Daoy (cell line): Measurements from ENCODE around the gene CADM1. TPM values are rescaled to one million over a fixed set of nuclear protein-coding genes. Genes with fewer than 3 reads are reported as not detected.
"Not testable (repeated sequence)": the region's sequence is repeated elsewhere in the genome, so short reads cannot be mapped to it uniquely, and the experiment has no call there.

Experiments used
- DNase-seq: peaks from one replicate; pipeline ENCODE4 v3.0.0-alpha.2; 2015; ENCODE audit warnings: low read depth
- total RNA-seq: library from RNA; depleted of rRNA; stranded (reverse); fragments of >200 nt; shearing (Covaris generic); gene quantifications from 2 replicates; pipeline ENCODE4 v1.2.3, GENCODE V29; 2014

CADM1 gene
- total RNA-seq, 1 experiment from 2014 or later, result 91.4 TPM

- no peak for DNase-seq
Measured at GRCh38 chr11:115477410-115477809, 26.8 kb downstream of the CADM1 start.

GRCh38 chr11:115476463-115477286 lies 27.5 kb downstream of the CADM1 start:
- DNase-seq, result no peak

GRCh38 chr11:115475564-115475963 lies 28.7 kb downstream of the CADM1 start:
- no peak for DNase-seq

- DNase-seq, result not testable (repeated sequence)
Measured at GRCh38 chr11:115474306-115474705, 29.9 kb downstream of the CADM1 start.

- DNase-seq, result no peak
Measured at GRCh38 chr11:115473167-115473566, 31.0 kb downstream of the CADM1 start.

- peak; percentile 34 for DNase-seq
Measured at GRCh38 chr11:115471367-115471766, 32.8 kb downstream of the CADM1 start.

- DNase-seq, result no peak
Measured at GRCh38 chr11:115470928-115471327, 33.3 kb downstream of the CADM1 start.

GRCh38 chr11:115469361-115469760 lies 34.9 kb downstream of the CADM1 start:
- no peak for DNase-seq

- DNase-seq, result no peak
Measured at GRCh38 chr11:115466122-115466521, 38.1 kb downstream of the CADM1 start.

- DNase-seq, result peak; percentile 21
Measured at GRCh38 chr11:115464269-115464668, 39.9 kb downstream of the CADM1 start.

- no peak for DNase-seq
Measured at GRCh38 chr11:115463606-115464005, 40.6 kb downstream of the CADM1 start.

GRCh38 chr11:115462757-115463156 lies 41.5 kb downstream of the CADM1 start:
- DNase-seq, result no peak

- no peak for DNase-seq
Measured at GRCh38 chr11:115462004-115462541, 42.1 kb downstream of the CADM1 start.

GRCh38 chr11:115460512-115460911 lies 43.7 kb downstream of the CADM1 start:
- DNase-seq, result no peak

GRCh38 chr11:115459563-115459962 lies 44.7 kb downstream of the CADM1 start:
- DNase-seq, result peak; percentile 4

GRCh38 chr11:115458877-115459276 lies 45.3 kb downstream of the CADM1 start:
- DNase-seq, result no peak

GRCh38 chr11:115456019-115456418 lies 48.2 kb downstream of the CADM1 start:
- no peak for DNase-seq

GRCh38 chr11:115455613-115456012 lies 48.6 kb downstream of the CADM1 start:
- no peak for DNase-seq

GRCh38 chr11:115454525-115454924 lies 49.7 kb downstream of the CADM1 start:
- no peak for DNase-seq

- DNase-seq, result no peak
Measured at GRCh38 chr11:115453693-115454490, 50.3 kb downstream of the CADM1 start.

- no peak for DNase-seq
Measured at GRCh38 chr11:115452241-115452640, 52.0 kb downstream of the CADM1 start.

GRCh38 chr11:115450519-115450918 lies 53.7 kb downstream of the CADM1 start:
- no peak for DNase-seq
